Kasumi-1 (cell line): Measurements from ENCODE around the gene NMNAT2.
"Not testable (repeated sequence)": the region's sequence is repeated elsewhere in the genome, so short reads cannot be mapped to it uniquely, and the experiment has no call there.

Experiments used
- DNase-seq, 2 experiments: peaks; one replicate each; lab custom pipeline; 2025; lab: John Stamatoyannopoulos, UW

NMNAT2 gene

GRCh38 chr1:183263886-183264602, 154.1 kb downstream of the NMNAT2 start:
- DNase-seq, result no peak

- no peak for DNase-seq
These were observed 155.5 kb downstream of the NMNAT2 start for GRCh38 chr1:183262628-183263200.

- no peak for DNase-seq
These were observed 158.3 kb downstream of the NMNAT2 start for GRCh38 chr1:183259924-183260323.

GRCh38 chr1:183255073-183255472, 163.1 kb downstream of the NMNAT2 start:
- DNase-seq, result no peak

GRCh38 chr1:183251959-183252450, 166.2 kb downstream of the NMNAT2 start:
- no peak for DNase-seq

- DNase-seq, result no peak
These were observed 166.8 kb downstream of the NMNAT2 start for GRCh38 chr1:183251101-183251958.

GRCh38 chr1:183249941-183250452, 168.2 kb downstream of the NMNAT2 start:
- DNase-seq, result no peak

- no peak for DNase-seq
These were observed 169.0 kb downstream of the NMNAT2 start for GRCh38 chr1:183248989-183249691.

- DNase-seq, result no peak
These were observed 170.2 kb downstream of the NMNAT2 start for GRCh38 chr1:183247931-183248330.

- DNase-seq, result no peak
These were observed 170.7 kb downstream of the NMNAT2 start for GRCh38 chr1:183247484-183247883.

GRCh38 chr1:183247066-183247465, 171.1 kb downstream of the NMNAT2 start:
- DNase-seq, result no peak

- no peak for DNase-seq
These were observed 171.7 kb downstream of the NMNAT2 start for GRCh38 chr1:183246436-183246835.

GRCh38 chr1:183245357-183245756, 172.8 kb downstream of the NMNAT2 start:
- no peak for DNase-seq

- no peak for DNase-seq
These were observed 173.7 kb downstream of the NMNAT2 start for GRCh38 chr1:183244466-183244865.

GRCh38 chr1:183243161-183244050, 174.8 kb downstream of the NMNAT2 start:
- no peak for DNase-seq

- no peak for DNase-seq
These were observed 175.6 kb downstream of the NMNAT2 start for GRCh38 chr1:183242556-183242955.

GRCh38 chr1:183241471-183241870, 176.7 kb downstream of the NMNAT2 start:
- no peak for DNase-seq

GRCh38 chr1:183240853-183241252, 177.3 kb downstream of the NMNAT2 start:
- DNase-seq, result not testable (repeated sequence)

- no peak for DNase-seq
These were observed 177.7 kb downstream of the NMNAT2 start for GRCh38 chr1:183240526-183240825.

- DNase-seq, result no peak
These were observed 178.2 kb downstream of the NMNAT2 start for GRCh38 chr1:183239793-183240525.
